ENCODE measurements around the gene OPN3. TPM values are rescaled to one million over a fixed set of nuclear protein-coding genes. Genes with fewer than 3 reads are reported as not detected.
"Not testable (repeated sequence)": the region's sequence is repeated elsewhere in the genome, so short reads cannot be mapped to it uniquely, and the experiment has no call there.

The OPN3 gene
- 13.1 and 25.6 TPM in 2 replicates for total RNA-seq (ENCODE audit: low replicate concordance)
- long read RNA-seq, partial matches to known transcripts = 2 of 6 reads
- long read RNA-seq, other reads (novel, unspliced or antisense) = 3 of 6 reads

GRCh38 chr1:241640149-241640866, at the start of gene OPN3, which contains the start of gene CHML:
TSS of gene OPN3 (minus strand) at chr1:241640369. CDS start at chr1:241640254, 115 bp downstream.
TSS of gene CHML (minus strand) at chr1:241640369. CDS start at chr1:241635766, 4,603 bp downstream.
- Mint-ChIP-seq H3K4me3 (peak within 1 kb of the TSS; percentile 90), H3K27ac (peak within 1 kb of the TSS; percentile 82), H3K9me3 (peaks cover 23% of the 10 kb centered on the region), H3K36me3 (peaks cover 20% of the 10 kb centered on the region), H3K4me1 (ENCODE audit: unreplicated experiment) (peaks cover 25% of the 10 kb centered on the region), H3K27me3 (no peaks in the 10 kb centered on the region)
- DNase-seq (ENCODE audit: extremely low spot score, unreplicated experiment) = peak; percentile 95
- peak; percentile 12 for TF ChIP-seq CTCF (conservative IDR thresholded peaks at IDR 0.05)

- Mint-ChIP-seq H3K27ac (peak overlapping the region; percentile 69), H3K27me3 (no peaks in the 10 kb centered on the region), H3K9me3 (no peaks in the 10 kb centered on the region), H3K4me3 (no peak overlapping the region), H3K4me1 (ENCODE audit: unreplicated experiment) (no peaks in the 10 kb centered on the region), H3K36me3 (no peaks in the 10 kb centered on the region)
- TF ChIP-seq CTCF (conservative IDR thresholded peaks at IDR 0.05) = no peak
- no peak for DNase-seq (ENCODE audit: extremely low spot score, unreplicated experiment)
Observed at GRCh38 chr1:241688940-241689368, 48.8 kb upstream of the OPN3 start.

GRCh38 chr1:241684108-241684507, 43.9 kb upstream of the OPN3 start:
- Mint-ChIP-seq H3K27me3 (peaks cover 4% of the 10 kb centered on the region), H3K9me3 (no peaks in the 10 kb centered on the region), H3K4me1 (ENCODE audit: unreplicated experiment) (no peaks in the 10 kb centered on the region), H3K27ac (no peak overlapping the region), H3K36me3 (no peaks in the 10 kb centered on the region), H3K4me3 (no peak overlapping the region)
- no peak for DNase-seq (ENCODE audit: extremely low spot score, unreplicated experiment)
- TF ChIP-seq CTCF (conservative IDR thresholded peaks at IDR 0.05) = no peak

- peaks cover 4% of the 10 kb centered on the region for H3K27me3 Mint-ChIP-seq
Observed at GRCh38 chr1:241682921-241683320, 42.8 kb upstream of the OPN3 start.

GRCh38 chr1:241681861-241682448, 41.8 kb upstream of the OPN3 start:
- H3K4me3 Mint-ChIP-seq; H3K27ac Mint-ChIP-seq; H3K4me1 Mint-ChIP-seq (ENCODE audit: unreplicated experiment); H3K27me3 Mint-ChIP-seq; H3K9me3 Mint-ChIP-seq; DNase-seq (ENCODE audit: extremely low spot score, unreplicated experiment); H3K36me3 Mint-ChIP-seq: not testable (repeated sequence)

More at GRCh38 chr1:241682921-241683320, 42.8 kb upstream of the OPN3 start:
- Mint-ChIP-seq H3K27ac (no peak overlapping the region), H3K4me1 (ENCODE audit: unreplicated experiment) (no peaks in the 10 kb centered on the region), H3K9me3 (no peaks in the 10 kb centered on the region), H3K36me3 (no peaks in the 10 kb centered on the region), H3K4me3 (no peak overlapping the region)
- no peak for TF ChIP-seq CTCF (conservative IDR thresholded peaks at IDR 0.05)
- no peak for DNase-seq (ENCODE audit: extremely low spot score, unreplicated experiment)

GRCh38 chr1:241679961-241680360, 39.8 kb upstream of the OPN3 start:
- Mint-ChIP-seq H3K27ac (no peak overlapping the region), H3K9me3 (no peaks in the 10 kb centered on the region), H3K4me3 (no peak overlapping the region), H3K36me3 (no peaks in the 10 kb centered on the region), H3K27me3 (peaks cover 9% of the 10 kb centered on the region), H3K4me1 (ENCODE audit: unreplicated experiment) (no peaks in the 10 kb centered on the region)
- TF ChIP-seq CTCF (conservative IDR thresholded peaks at IDR 0.05) = no peak
- no peak for DNase-seq (ENCODE audit: extremely low spot score, unreplicated experiment)
